Left lung (tissue), 10 donors: ENCODE results near the gene MORF4L2. TPM values are rescaled to one million over a fixed set of nuclear protein-coding genes. Genes with fewer than 3 reads are reported as not detected.

Experiments
- ATAC-seq: fragments of 200-7000 bp; cut with Tn5 transposase; one replicate; pipeline ENCODE4 v1.9.1; 2020; ENCODE audit warnings: moderate library complexity
- DNase-seq, 4 donors: peaks; one replicate each; pipeline ENCODE4 v3.0.0-alpha.2; 2013 to 2020
- H3K27ac ChIP-seq, 2 donors: fragments of 200-600 bp; sonication (generic) in 1 of 2; one replicate each; pipeline versions ENCODE4 v1.5.0 to v1.8.0; 2020 to 2021
- H3K27me3 ChIP-seq, 2 donors: fragments of 200-600 bp; sonication (generic) in 1 of 2; one replicate each; pipeline versions ENCODE4 v1.5.0 to v1.8.0; 2020 to 2021
- H3K36me3 ChIP-seq, 2 donors: fragments of 200-600 bp; sonication (generic) in 1 of 2; one replicate each; pipeline versions ENCODE4 v1.5.0 to v1.8.0; 2020 to 2021
- H3K4me1 ChIP-seq, 2 donors: fragments of 200-600 bp; one replicate each; pipeline ENCODE4 v1.8.0; 2021
- H3K4me3 ChIP-seq, 2 donors: fragments of 200-600 bp; sonication (generic) in 1 of 2; one replicate each; pipeline versions ENCODE4 v1.5.0 to v1.8.0; 2020 to 2021; ENCODE audit warnings: mild to moderate bottlenecking in 1 of 2
- H3K9me3 ChIP-seq, 2 donors: fragments of 200-600 bp; sonication (generic) in 1 of 2; one replicate each; pipeline versions ENCODE4 v1.5.0 to v1.8.0; 2020 to 2021
- CTCF ChIP-seq, 2 donors: fragments of 200-600 bp; sonication (generic) in 1 of 2; IDR thresholded peaks; one replicate each; pipeline versions ENCODE4 v1.5.0 to v1.8.0; 2021; ENCODE audit warnings: antibody characterized with exemption in 2 of 2
- intact Hi-C, 2 donors: fragments of 100-400 bp; cut with DNase I; formaldehyde crosslinking; loops; one replicate each; pipeline versions ENCODE4 v1.11.2 to v1.14.2; 2022
- polyA plus RNA-seq, 6 donors: library from polyadenylated mRNA; unstranded; fragments of 120-200 nt; gene quantifications; one replicate each; pipeline ENCODE4 v1.2.1, GENCODE V29; 2013; ENCODE audit not compliant: insufficient read length in 6 of 6
- total RNA-seq, 2 donors: library from RNA; stranded (reverse); fragmentation: NEBNext Ultra II Directional; extraction: Animal tissue kit (Norgen Biotek cat#: 25700); gene quantifications; one replicate each; pipeline ENCODE4 v1.2.1, GENCODE V29; 2021
- donor health status: DM: no; HTN: yes; CAD: no.
- donor health status: DM: no; HTN: no; CAD: no.

Gene MORF4L2
- total and polyA plus RNA-seq, 8 donors, result 274 to 340 (median 310) TPM

- Histone ChIP-seq H3K4me1 (no peaks in the 10 kb centered on the region), H3K27me3 (no peaks in the 10 kb centered on the region), H3K27ac (peak within 1 kb of the TSS; percentile 82 to 91), H3K4me3 (peak within 1 kb of the TSS; percentile 57 to 58), H3K36me3 (no peaks in the 10 kb centered on the region), H3K9me3 (no peaks in the 10 kb centered on the region)
- ATAC-seq (peak; percentile 64), DNase-seq (peak; percentile 60 to 85 (median 70))
- intact Hi-C loops, result no loop called here
- no peak for TF ChIP-seq CTCF (IDR thresholded peaks at IDR 0.05)
Observed at GRCh38 chrX:103628386-103629317, 57.8 kb downstream of the MORF4L2 start, which contains the start of gene TCEAL1. Gene TCEAL1, plus strand, starts transcription at chrX:103628975. Its CDS starts 942 bp downstream, at chrX:103629917.

- H3K27ac ChIP-seq, result no peak overlapping the region
- no peaks in the 10 kb centered on the region for H3K27me3 ChIP-seq
- no peaks in the 10 kb centered on the region for H3K9me3 ChIP-seq
- H3K36me3 ChIP-seq, result no peaks in the 10 kb centered on the region
- ATAC-seq (no peak), DNase-seq (no peak)
- TF ChIP-seq CTCF (IDR thresholded peaks at IDR 0.05), result no peak
- intact Hi-C loops, result no loop called here
- H3K4me3 ChIP-seq, result no peak overlapping the region
- H3K4me1 ChIP-seq, result no peaks in the 10 kb centered on the region
Observed at GRCh38 chrX:103626855-103627254, 59.6 kb downstream of the MORF4L2 start.

Other genes starting within 250 kb of the MORF4L2 start
- under 1 TPM; 0.17 to 0.21 TPM for gene RAB40A, start 167.2 kb downstream of the MORF4L2 start, total RNA-seq
- gene RAB40A, start 167.2 kb downstream of the MORF4L2 start, polyA plus RNA-seq, result 1 to 10 TPM; 3.3 to 4.2 (median 3.5) TPM
- gene TCEAL4, start 101.2 kb downstream of the MORF4L2 start, total RNA-seq, result 10 to 100 TPM; 67.5 to 77.2 TPM
- 100 to 1,000 TPM; 129 to 164 (median 143) TPM for gene TCEAL4, start 101.2 kb downstream of the MORF4L2 start, polyA plus RNA-seq
- 10 to 100 TPM; 20.8 to 21.3 TPM for gene TCEAL3, start 78.7 kb downstream of the MORF4L2 start, total RNA-seq
- 10 to 100 TPM; 24.7 to 30.4 (median 27.3) TPM for gene TCEAL3, start 78.7 kb downstream of the MORF4L2 start, polyA plus RNA-seq
- 10 to 100 TPM; 27.3 to 29.5 TPM for gene TCEAL1, start 57.7 kb downstream of the MORF4L2 start, total RNA-seq
- 10 to 100 TPM; 31.3 to 34.0 (median 32.7) TPM for gene TCEAL1, start 57.7 kb downstream of the MORF4L2 start, polyA plus RNA-seq
- gene TMEM31, start 24.2 kb upstream of the MORF4L2 start, total RNA-seq, result not detected
- gene TMEM31, start 24.2 kb upstream of the MORF4L2 start, polyA plus RNA-seq, result 1 to 10 TPM in 4 of 6 donors, under 1 TPM in 2; 0.80 to 1.8 (median 1.5) TPM
- under 1 TPM; 0.08 to 0.12 TPM for gene PLP1, start 90.1 kb upstream of the MORF4L2 start, total RNA-seq
- gene PLP1, start 90.1 kb upstream of the MORF4L2 start, polyA plus RNA-seq, result 10 to 100 TPM in 5 of 6 donors, 1 to 10 TPM in 1; 9.6 to 22.2 (median 15.5) TPM
- gene RAB9B, start 145.6 kb upstream of the MORF4L2 start, total RNA-seq, result 1 to 10 TPM in 1 of 2 donors, under 1 TPM in 1; 0.93 to 1.6 TPM
- 1 to 10 TPM; 2.8 to 3.4 (median 3.0) TPM for gene RAB9B, start 145.6 kb upstream of the MORF4L2 start, polyA plus RNA-seq